Stimulated activated naive CD8-positive, alpha-beta T cell treated with anti-CD3 and anti-CD28 coated beads, Interleukin-15, amount 100 ng/mL, for 72 hours (primary cell): ENCODE results near the gene LAPTM4A.
A peak's percentile ranks its signal among the peaks of the same experiment; 100 is the strongest.
"Not testable (repeated sequence)": the region's sequence is repeated elsewhere in the genome, so short reads cannot be mapped to it uniquely, and the experiment has no call there.

ENCODE experiments used
- ATAC-seq: fragments of 150-1000 bp; cut with Tn5 transposase; 2 replicates; pipeline ENCODE4 v1.10.0; 2021; ENCODE audit warnings: mild to moderate bottlenecking, moderate library complexity
- DNase-seq, 2 donors: peaks; one replicate each; pipeline ENCODE4 v3.0.0; 2021 to 2022
- H3K27ac Mint-ChIP-seq, 2 donors: one replicate each; pipeline ENCODE4 v1.8.0; 2022; ENCODE audit warnings: mild to moderate bottlenecking in 2 of 2, mixed read lengths in 2 of 2, moderate library complexity in 2 of 2
- H3K27me3 Mint-ChIP-seq: one replicate; pipeline ENCODE4 v1.8.0; 2022; ENCODE audit warnings: mixed read lengths
- H3K4me1 Mint-ChIP-seq: one replicate; pipeline ENCODE4 v1.8.0; 2022; ENCODE audit warnings: mild to moderate bottlenecking, mixed read lengths
- H3K4me3 Mint-ChIP-seq, 2 donors: one replicate each; pipeline ENCODE4 v1.8.0; 2022; ENCODE audit warnings: mild to moderate bottlenecking in 2 of 2, mixed read lengths in 2 of 2, moderate library complexity in 1 of 2
- H3K9me3 Mint-ChIP-seq, 2 donors: one replicate each; pipeline ENCODE4 v1.8.0; 2022; ENCODE audit warnings: mixed read lengths in 2 of 2

The LAPTM4A gene

DNA sequence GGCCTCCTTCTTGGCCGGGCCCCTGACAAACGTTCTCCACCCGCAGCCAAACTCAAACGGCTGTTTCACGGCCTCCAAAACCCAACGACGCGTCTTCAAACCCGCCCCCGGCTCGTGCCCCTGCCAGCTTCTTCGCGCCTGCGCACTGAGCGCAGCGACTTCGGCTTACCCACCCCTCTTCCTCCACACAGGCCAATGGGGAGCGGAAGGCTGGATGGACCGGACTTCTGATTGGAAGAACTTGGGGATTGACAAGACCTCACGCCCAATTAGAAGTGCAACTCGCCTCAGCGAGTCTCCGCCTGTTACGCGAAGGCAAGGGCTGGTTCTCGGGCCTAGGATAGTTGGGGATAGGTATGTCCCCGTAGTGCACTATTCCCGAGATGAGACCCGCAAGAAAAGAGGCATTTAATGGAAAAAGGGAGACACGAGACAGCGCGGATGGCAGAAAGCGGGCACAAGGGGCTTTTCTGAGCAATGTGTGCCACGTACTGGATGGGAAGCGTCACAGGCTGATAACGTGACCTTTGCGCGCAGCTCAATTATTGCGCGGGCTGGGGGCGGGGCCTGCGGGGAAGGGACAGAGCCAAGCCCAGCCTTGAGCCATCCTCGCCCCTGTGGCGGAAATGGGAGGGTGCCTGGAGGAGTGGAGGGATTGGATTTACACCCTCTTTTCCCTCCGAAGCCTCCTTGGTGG, at the start of gene LAPTM4A:
LAPTM4A (minus strand) TSS at position 97 of the 697 bp plus-strand sequence. CDS start 108 bp downstream, outside the sequence.
- DNase-seq (peak; percentile 97 to 99), ATAC-seq (peak; percentile 97)
- no peak within 1 kb of the TSS for H3K27ac Mint-ChIP-seq
- peaks cover 15% of the 10 kb centered on the region for H3K27me3 Mint-ChIP-seq
- no peak within 1 kb of the TSS for H3K4me3 Mint-ChIP-seq
- no peaks in the 10 kb centered on the region for H3K9me3 Mint-ChIP-seq
- H3K4me1 Mint-ChIP-seq: peaks cover 23% of the 10 kb centered on the region

DNA sequence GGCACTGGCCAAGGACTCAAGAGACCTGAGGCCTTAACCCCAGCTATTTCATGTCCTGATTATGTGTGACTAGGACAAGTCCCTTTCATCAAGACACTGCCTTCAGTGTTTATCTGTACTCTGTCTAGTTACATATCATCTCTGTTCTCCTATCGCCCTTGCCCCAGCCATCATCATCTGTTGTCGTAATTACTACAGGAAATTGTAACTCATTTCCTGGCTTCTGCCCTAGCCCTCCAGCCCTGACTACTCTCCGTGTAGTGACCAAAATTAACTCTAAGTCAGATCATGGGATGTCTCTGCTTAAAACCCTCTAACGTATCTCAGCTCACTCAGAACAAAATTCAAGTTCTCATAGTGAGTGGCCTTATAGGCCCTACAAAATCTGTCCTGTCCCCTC, 49.3 kb upstream of the LAPTM4A start:
- ATAC-seq (no peak), DNase-seq (no peak)
- Mint-ChIP-seq H3K4me1 (peaks cover 8% of the 10 kb centered on the region), H3K27ac (no peak overlapping the region), H3K4me3 (no peak overlapping the region), H3K9me3 (no peaks in the 10 kb centered on the region), H3K27me3 (peaks cover 14% of the 10 kb centered on the region)

DNA sequence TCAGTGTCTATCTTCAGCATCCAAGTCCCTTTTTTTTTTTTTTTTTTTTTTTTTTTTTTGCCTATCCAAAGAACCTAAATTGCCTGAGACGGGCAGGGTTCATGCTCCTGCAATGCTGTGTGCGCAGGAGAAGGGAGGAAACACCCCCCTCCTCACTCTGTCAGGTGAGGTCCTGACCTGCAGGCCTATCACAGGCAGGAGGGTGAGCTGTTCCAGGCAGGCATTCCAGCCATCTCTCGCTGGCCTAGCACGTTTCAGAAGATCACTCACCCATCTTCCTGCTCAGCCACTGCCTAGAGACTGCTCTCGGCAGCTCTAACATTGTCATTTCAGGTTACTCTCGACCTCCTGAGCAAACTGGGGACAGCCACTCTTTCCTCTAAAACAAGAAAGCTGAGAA, 48.4 kb upstream of the LAPTM4A start:
- DNase-seq (no peak), ATAC-seq (no peak)
- peaks cover 7% of the 10 kb centered on the region for H3K27me3 Mint-ChIP-seq
- H3K27ac Mint-ChIP-seq: no peak overlapping the region
- peaks cover 12% of the 10 kb centered on the region for H3K4me1 Mint-ChIP-seq
- H3K4me3 Mint-ChIP-seq: no peak overlapping the region
- no peaks in the 10 kb centered on the region for H3K9me3 Mint-ChIP-seq

DNA sequence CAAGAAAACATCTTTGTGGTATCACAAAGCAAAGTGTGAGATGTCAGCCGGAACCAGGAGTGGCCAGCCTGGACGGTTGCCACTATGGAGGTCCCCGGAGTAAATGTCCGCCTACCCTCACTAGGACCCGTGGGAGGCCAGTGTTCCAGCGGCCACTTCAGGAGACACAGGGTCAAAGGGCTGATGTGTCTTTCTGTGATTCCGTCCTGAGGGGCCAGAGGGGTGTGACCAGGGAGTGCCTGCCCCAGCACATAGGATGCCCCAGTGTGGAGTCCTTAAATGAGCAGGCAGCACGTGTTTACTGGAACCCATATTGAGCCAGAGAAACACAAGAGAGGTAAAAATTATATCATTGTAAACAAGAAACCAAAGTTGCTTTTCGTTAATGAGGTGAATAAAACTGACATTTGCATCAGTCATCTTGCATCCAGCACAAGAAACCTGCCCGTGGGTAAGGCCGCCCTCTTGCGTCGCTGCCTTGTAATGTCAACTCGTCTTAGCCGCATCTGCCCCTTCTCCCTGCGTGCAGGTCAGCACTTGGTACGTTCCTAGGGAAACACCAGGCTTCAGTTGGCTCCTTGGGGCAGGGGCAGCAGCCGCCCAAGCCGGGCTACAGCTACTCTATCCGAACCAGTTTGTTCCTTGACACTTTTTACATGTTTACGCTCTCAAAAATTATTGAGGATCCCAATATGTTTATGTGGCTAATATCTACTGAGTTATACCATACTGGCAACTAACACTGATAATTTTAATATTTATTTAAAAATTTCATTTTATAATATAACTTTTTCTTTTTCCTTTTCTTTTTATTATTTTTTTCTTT, 46.7 kb upstream of the LAPTM4A start:
- H3K27me3 Mint-ChIP-seq: peaks cover 12% of the 10 kb centered on the region
- peak overlapping the region in 1 of 2 donors; percentile 7 for H3K4me3 Mint-ChIP-seq
- peak overlapping the region in 1 of 2 donors; percentile 44 for H3K27ac Mint-ChIP-seq
- ATAC-seq (peak; percentile 91), DNase-seq (peak; percentile 69 to 82)
- H3K4me1 Mint-ChIP-seq: peaks cover 12% of the 10 kb centered on the region
- H3K9me3 Mint-ChIP-seq: no peaks in the 10 kb centered on the region

DNA sequence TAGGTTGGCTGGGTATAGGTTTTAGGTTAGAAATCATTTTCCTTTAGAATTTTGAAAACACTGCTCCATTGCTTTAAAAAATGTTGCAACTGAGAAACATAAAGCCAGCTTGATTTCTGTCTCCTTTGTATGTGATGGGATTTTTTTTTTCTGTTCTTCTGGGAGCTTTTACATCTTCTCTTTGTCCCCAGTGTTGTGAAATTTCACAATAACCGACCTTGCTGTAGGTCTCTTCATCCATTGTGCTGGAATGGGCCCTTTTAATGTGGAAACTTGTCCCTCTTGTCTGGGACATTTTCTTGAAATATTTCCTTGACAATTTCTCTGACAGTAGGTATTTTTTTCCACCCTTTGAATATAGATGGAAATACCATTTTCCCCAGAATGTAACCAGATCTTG, 44.0 kb upstream of the LAPTM4A start:
- H3K4me1 Mint-ChIP-seq: peaks cover 12% of the 10 kb centered on the region
- peaks cover 35% of the 10 kb centered on the region for H3K27me3 Mint-ChIP-seq
- H3K27ac Mint-ChIP-seq: no peak overlapping the region

DNA sequence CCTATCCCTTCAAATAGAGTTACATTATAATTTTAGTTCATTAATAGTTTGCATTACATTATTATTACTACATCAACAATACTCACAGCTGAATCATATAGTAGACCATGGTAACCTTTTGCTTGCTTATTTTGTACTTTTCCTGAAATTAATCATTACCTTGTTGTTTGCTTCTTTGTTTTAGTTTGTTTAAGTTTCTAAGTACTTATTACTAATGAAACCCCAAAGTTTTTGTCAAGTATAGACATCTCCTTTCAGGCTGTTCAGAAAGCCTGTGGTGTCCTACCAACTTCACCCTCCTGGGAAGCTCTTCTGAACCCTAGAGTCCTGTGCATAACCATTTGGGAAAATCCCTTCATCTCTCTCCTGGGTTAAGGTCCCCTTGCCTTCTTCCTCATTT, 43.5 kb upstream of the LAPTM4A start:
- H3K4me1 Mint-ChIP-seq: peaks cover 12% of the 10 kb centered on the region
- peak overlapping the region in 1 of 2 donors; percentile 9 for H3K27ac Mint-ChIP-seq
- ATAC-seq (no peak), DNase-seq (no peak)
- peaks cover 40% of the 10 kb centered on the region for H3K27me3 Mint-ChIP-seq
- H3K9me3 Mint-ChIP-seq: no peaks in the 10 kb centered on the region
- H3K4me3 Mint-ChIP-seq: no peak overlapping the region

More for the DNA sequence above, 44.0 kb upstream of the LAPTM4A start:
- no peak for ATAC-seq
- Mint-ChIP-seq H3K9me3 (no peaks in the 10 kb centered on the region), H3K4me3 (no peak overlapping the region)
- no peak for DNase-seq

DNA sequence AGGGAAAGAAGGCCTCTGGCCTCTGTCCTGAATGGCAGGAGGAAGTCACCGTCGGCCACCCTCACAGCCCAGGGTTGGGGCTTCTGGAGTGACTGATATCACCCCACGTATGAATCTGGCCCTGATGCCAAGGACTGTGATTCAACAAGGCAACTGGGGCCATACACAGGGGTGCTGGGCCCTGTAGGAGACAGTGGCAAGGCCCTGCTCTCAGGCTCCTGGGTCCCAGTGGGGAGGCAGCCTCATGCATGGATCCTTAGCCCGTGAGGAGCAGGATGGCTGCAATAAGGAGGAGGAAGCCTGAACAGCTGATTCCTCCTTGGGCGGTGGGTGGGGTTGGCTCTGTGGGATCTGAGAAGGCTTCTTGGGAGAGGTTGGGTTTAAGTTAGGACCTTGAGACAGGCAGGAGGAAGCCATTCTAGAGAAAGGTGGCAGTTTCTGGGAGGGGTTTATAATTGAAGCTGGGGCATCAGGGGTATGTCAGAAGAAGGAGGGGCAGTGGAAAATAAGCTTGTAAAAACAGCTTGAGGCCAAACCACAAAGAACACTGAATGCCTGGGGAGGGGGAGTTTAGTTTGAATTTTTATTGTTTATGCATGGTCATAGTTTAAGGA, 42.8 kb upstream of the LAPTM4A start:
- Mint-ChIP-seq H3K9me3 (no peaks in the 10 kb centered on the region), H3K27ac (no peak overlapping the region), H3K27me3 (peaks cover 41% of the 10 kb centered on the region), H3K4me3 (no peak overlapping the region), H3K4me1 (peaks cover 12% of the 10 kb centered on the region)
- DNase-seq (no peak), ATAC-seq (no peak)

DNA sequence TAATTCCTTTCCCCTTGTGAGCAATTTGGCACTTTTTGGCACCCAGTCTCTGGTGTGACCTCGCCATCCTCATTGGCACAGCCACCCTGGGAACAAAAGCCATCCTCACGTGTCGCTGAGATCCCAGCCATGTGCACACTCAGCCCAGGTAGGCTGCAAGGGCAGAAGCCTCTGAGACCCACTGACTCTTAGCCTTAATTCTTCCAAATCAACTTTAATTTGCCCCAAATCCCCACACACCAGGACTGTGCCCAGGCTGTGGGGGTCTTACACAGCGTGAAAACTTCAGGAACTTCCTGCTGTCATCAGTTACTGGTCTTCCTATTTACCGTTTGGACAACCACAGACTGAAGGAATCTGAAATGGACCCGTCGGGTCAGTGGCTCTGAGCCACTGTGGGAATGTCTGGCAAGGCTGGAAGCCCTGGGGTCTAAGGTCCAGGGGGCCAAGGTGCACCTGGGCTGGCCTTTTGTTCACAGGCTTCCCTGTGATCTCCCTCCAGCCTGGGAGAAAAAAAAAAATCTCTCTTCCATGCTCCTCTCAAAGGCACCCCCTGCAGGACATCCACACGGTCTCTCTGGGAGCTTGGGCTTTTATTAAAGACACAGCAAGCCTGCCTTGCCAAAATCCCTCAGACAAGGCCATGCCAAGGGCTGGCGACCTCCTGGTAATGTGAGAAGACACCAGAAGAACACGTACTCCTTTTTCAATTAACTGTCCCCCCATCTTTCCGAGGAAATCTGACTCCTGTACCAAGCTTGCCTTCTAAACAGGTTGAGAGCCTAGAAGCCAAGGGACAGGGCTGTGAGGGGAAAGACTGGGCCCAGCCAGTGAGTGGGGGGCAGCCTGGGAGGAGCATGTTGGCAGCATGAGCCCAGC, 42.1 kb upstream of the LAPTM4A start:
- DNase-seq: no peak
- Mint-ChIP-seq H3K27ac (peak overlapping the region in 1 of 2 donors; percentile 38), H3K4me3 (no peak overlapping the region), H3K9me3 (no peaks in the 10 kb centered on the region), H3K27me3 (peaks cover 41% of the 10 kb centered on the region), H3K4me1 (peaks cover 12% of the 10 kb centered on the region)
- no peak for ATAC-seq

DNA sequence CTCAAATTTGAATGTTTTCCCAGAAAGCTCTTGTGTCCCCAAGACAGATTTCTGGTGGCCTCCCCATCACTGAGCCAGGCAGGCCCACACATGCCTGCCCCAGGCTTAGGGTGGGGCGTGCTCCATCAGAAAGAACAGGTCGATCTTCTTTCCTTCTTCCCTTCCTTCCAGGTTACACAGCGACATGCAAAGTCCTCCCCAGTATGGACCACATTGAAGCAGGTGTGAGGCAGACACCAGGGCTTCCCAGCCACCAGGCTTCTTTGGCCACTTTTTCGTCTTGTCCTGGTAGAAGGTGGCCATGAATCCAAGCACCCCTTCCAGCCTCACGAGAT, 41.4 kb upstream of the LAPTM4A start:
- H3K27ac Mint-ChIP-seq: peak overlapping the region in 1 of 2 donors; percentile 64
- peaks cover 40% of the 10 kb centered on the region for H3K27me3 Mint-ChIP-seq
- no peak for DNase-seq
- H3K4me1 Mint-ChIP-seq: peaks cover 6% of the 10 kb centered on the region
- no peak overlapping the region for H3K4me3 Mint-ChIP-seq
- no peaks in the 10 kb centered on the region for H3K9me3 Mint-ChIP-seq
- no peak for ATAC-seq

DNA sequence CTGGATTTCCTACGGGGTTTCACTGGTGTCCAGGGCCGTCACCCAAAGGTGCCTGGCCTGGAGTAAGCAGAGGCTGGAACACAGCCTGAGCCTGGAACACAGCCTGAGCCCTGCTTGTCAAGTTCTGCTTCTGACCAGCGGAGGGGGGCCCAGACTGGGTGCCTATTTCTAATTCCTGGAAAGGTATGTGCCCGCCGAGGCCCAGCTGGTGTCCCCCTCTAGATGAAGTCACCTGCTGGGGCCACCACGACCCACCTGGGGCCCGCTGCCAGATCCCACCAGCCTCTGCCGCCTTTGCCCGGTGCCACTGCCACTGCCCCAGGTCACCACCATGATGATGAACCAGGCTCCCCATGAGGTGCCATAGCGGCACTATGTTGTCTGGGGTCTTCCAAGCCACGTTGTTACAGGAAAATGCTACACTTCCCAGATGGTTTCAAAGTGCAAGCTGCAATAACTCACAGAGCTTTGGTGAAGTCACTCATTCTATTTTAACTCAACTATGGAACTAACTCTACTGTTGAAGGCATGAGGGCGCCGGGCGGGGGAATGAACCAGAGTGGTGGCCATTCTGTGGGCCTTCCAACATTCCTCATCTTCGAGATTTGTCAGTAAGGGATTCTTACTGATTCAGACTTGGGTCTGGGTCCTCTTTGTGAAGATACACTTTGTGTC, 40.9 kb upstream of the LAPTM4A start:
- Mint-ChIP-seq H3K27ac (no peak overlapping the region), H3K9me3 (no peaks in the 10 kb centered on the region), H3K4me3 (no peak overlapping the region), H3K4me1 (peaks cover 4% of the 10 kb centered on the region), H3K27me3 (peaks cover 35% of the 10 kb centered on the region)
- DNase-seq (no peak), ATAC-seq (no peak)

DNA sequence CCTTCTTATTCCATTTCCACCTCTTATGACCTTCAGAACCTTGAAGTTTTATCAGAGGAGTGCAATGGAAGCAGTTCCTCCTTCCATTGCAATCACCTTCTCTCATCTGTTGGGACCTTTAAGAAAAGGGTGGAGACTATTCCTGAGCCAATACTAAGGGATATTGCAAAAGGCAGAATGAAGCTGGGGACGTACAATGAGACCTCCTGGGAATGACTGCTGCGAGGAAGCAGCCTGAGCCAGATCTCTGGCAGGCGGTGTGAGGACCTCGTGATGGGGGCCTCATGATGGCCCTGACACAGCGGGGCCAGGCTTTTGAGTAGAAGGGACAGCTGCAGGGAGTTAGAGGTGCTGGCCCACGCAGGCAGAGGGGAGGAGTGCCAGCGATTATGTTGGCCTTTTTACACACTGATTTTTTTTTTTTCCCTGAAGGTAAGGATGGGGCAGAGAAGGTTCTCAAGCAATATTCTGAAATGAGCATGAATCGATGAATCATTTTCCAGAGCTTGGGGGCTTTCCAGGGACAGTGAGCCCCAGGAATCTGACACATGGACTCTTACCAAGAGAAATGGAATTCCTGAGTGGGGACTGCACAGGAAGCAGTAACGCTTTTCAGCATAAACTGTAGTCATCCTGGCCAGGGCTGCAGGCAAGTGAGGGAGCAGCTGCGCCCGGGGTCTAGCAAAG, 40.0 kb upstream of the LAPTM4A start:
- no peak for DNase-seq
- Mint-ChIP-seq H3K4me1 (peaks cover 4% of the 10 kb centered on the region), H3K27me3 (peaks cover 34% of the 10 kb centered on the region), H3K9me3 (no peaks in the 10 kb centered on the region), H3K4me3 (no peak overlapping the region), H3K27ac (no peak overlapping the region)
- ATAC-seq: no peak

DNA sequence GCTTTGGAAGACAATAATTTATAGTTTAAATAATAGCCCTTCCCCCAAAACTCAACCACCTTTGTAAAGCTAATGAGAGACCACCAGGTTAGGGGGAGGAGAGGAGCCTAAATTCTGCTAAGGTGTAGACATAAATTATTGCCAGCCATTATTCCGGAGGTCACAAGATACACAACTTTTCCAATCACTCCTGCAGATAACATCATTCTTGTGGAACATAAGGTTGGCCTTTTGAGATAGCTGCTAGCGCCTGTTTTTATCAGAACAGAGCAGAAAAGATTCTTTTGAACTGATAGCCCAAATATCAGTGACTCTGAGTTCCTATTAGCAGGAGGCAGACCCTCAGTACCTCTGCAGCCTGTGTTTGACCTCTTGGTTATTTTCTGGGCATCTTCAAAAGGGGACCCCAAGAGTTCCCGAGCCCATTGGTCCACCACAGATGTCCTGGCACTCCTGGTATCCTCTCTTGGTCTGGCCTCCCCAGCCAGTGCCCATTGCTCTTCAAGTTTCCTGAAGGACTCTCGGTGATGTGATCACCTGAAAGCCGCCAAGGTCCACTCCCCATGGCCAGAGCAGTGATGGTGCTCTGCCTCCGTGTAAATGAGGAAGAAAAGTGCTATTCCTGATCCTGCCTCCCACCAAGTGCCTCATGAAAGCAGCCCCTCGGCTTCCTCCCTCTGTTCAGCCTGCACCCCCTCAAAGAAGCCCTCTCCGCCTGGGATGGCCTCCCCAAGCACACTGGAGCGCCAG, 38.5 kb upstream of the LAPTM4A start:
- H3K4me1 Mint-ChIP-seq: no peaks in the 10 kb centered on the region
- no peaks in the 10 kb centered on the region for H3K9me3 Mint-ChIP-seq
- no peak overlapping the region for H3K4me3 Mint-ChIP-seq
- no peak for ATAC-seq
- DNase-seq: no peak
- no peak overlapping the region for H3K27ac Mint-ChIP-seq
- peaks cover 34% of the 10 kb centered on the region for H3K27me3 Mint-ChIP-seq

DNA sequence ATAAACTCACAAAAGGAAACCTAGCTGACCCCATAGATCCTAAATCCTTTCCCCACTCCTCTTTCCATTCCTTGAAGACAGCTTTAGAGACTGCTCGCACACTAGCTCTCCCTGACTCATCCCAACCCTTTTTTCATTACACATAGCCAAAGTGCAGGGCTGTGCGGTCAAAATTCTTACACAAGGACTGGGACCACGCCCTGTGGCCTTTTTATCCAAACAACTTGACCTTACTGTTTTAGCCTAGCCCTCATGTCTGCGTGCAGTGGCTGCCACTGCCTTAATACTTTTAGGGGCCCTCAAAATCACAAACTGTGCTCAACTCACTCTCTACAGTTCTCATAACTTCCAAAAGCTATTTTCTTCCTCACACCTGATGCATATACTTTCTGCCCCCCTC, 34.5 kb upstream of the LAPTM4A start:
- not testable (repeated sequence) for DNase-seq, ATAC-seq, H3K27ac Mint-ChIP-seq, H3K4me3 Mint-ChIP-seq, H3K9me3 Mint-ChIP-seq, H3K4me1 Mint-ChIP-seq
- peaks cover 10% of the 10 kb centered on the region for H3K27me3 Mint-ChIP-seq

DNA sequence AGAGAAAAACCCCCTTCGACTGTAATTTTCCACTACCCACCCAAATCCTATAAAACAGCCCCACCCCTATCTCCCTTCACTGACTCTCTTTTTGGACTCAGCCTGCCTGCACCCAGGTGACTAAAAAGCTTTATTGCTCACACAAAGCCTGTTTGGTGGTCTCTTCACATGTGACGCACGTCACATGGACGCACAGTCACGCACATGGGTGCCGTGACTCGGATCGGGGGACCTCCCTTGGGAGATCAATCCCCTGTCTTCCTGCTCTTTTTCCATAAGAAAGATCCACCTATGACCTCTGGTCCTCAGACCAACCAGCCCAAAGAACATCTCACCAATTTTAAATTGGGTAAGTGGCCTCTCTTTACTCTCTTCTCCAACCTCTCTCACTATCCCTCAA, 31.4 kb upstream of the LAPTM4A start:
- not testable (repeated sequence) for H3K9me3 Mint-ChIP-seq, ATAC-seq, H3K4me1 Mint-ChIP-seq, H3K27me3 Mint-ChIP-seq, H3K4me3 Mint-ChIP-seq, DNase-seq
- peak overlapping the region in 1 of 2 donors; percentile 32 for H3K27ac Mint-ChIP-seq
